Left lung (tissue), 10 donors: ENCODE results near the gene TMEM220. TPM values are rescaled to one million over a fixed set of nuclear protein-coding genes. Genes with fewer than 3 reads are reported as not detected.

Experiments used
- ATAC-seq: fragments of 200-7000 bp; cut with Tn5 transposase; one replicate; pipeline ENCODE4 v1.9.1; 2020; ENCODE audit warnings: moderate library complexity
- DNase-seq, 4 donors: peaks; one replicate each; pipeline ENCODE4 v3.0.0-alpha.2; 2013 to 2020
- H3K27ac ChIP-seq, 2 donors: fragments of 200-600 bp; sonication (generic) in 1 of 2; one replicate each; pipeline versions ENCODE4 v1.5.0 to v1.8.0; 2020 to 2021
- H3K27me3 ChIP-seq, 2 donors: fragments of 200-600 bp; sonication (generic) in 1 of 2; one replicate each; pipeline versions ENCODE4 v1.5.0 to v1.8.0; 2020 to 2021
- H3K36me3 ChIP-seq, 2 donors: fragments of 200-600 bp; sonication (generic) in 1 of 2; one replicate each; pipeline versions ENCODE4 v1.5.0 to v1.8.0; 2020 to 2021
- H3K4me1 ChIP-seq, 2 donors: fragments of 200-600 bp; one replicate each; pipeline ENCODE4 v1.8.0; 2021
- H3K4me3 ChIP-seq, 2 donors: fragments of 200-600 bp; sonication (generic) in 1 of 2; one replicate each; pipeline versions ENCODE4 v1.5.0 to v1.8.0; 2020 to 2021; ENCODE audit warnings: mild to moderate bottlenecking in 1 of 2
- H3K9me3 ChIP-seq, 2 donors: fragments of 200-600 bp; sonication (generic) in 1 of 2; one replicate each; pipeline versions ENCODE4 v1.5.0 to v1.8.0; 2020 to 2021
- CTCF ChIP-seq, 2 donors: fragments of 200-600 bp; sonication (generic) in 1 of 2; IDR thresholded peaks; one replicate each; pipeline versions ENCODE4 v1.5.0 to v1.8.0; 2021; ENCODE audit warnings: antibody characterized with exemption in 2 of 2
- intact Hi-C, 2 donors: fragments of 100-400 bp; cut with DNase I; formaldehyde crosslinking; loops; one replicate each; pipeline versions ENCODE4 v1.11.2 to v1.14.2; 2022
- polyA plus RNA-seq, 6 donors: library from polyadenylated mRNA; unstranded; fragments of 120-200 nt; gene quantifications; one replicate each; pipeline ENCODE4 v1.2.1, GENCODE V29; 2013; ENCODE audit not compliant: insufficient read length in 6 of 6
- total RNA-seq, 2 donors: library from RNA; stranded (reverse); fragmentation: NEBNext Ultra II Directional; extraction: Animal tissue kit (Norgen Biotek cat#: 25700); gene quantifications; one replicate each; pipeline ENCODE4 v1.2.1, GENCODE V29; 2021
- donor health status: DM: no; HTN: yes; CAD: no.
- donor health status: DM: no; HTN: no; CAD: no.

TMEM220 gene
- total and polyA plus RNA-seq, 8 donors = 6.9 to 18.3 (median 11.6) TPM

- Histone ChIP-seq H3K4me1 (no peaks in the 10 kb centered on the region), H3K27me3 (no peaks in the 10 kb centered on the region), H3K36me3 (no peaks in the 10 kb centered on the region), H3K9me3 (peaks cover 0 to 11% of the 10 kb centered on the region in 2 donors), H3K27ac (no peak overlapping the region), H3K4me3 (no peak overlapping the region)
- ATAC-seq = no peak
- intact Hi-C loops = no loop called here
- no peak for DNase-seq
- TF ChIP-seq CTCF (IDR thresholded peaks at IDR 0.05) = no peak
These were observed 41.3 kb upstream of the TMEM220 start for GRCh38 chr17:10771148-10771547.

- no peak overlapping the region for H3K27ac ChIP-seq
- DNase-seq = no peak
- no peaks in the 10 kb centered on the region for H3K27me3 ChIP-seq
- H3K4me1 ChIP-seq = no peaks in the 10 kb centered on the region
- H3K36me3 ChIP-seq = no peaks in the 10 kb centered on the region
- intact Hi-C loops = no loop called here
- no peak overlapping the region for H3K4me3 ChIP-seq
- H3K9me3 ChIP-seq = peaks cover 0 to 13% of the 10 kb centered on the region in 2 donors
- no peak for ATAC-seq
- TF ChIP-seq CTCF (IDR thresholded peaks at IDR 0.05) = no peak
These were observed 40.0 kb upstream of the TMEM220 start for GRCh38 chr17:10769840-10770239.

- no peaks in the 10 kb centered on the region for H3K36me3 ChIP-seq
- no peak overlapping the region for H3K4me3 ChIP-seq
- H3K9me3 ChIP-seq = peaks cover 0 to 13% of the 10 kb centered on the region in 2 donors
- H3K27ac ChIP-seq = no peak overlapping the region
- no peak for DNase-seq
- TF ChIP-seq CTCF (IDR thresholded peaks at IDR 0.05) = no peak
- ATAC-seq = peak; percentile 64
- intact Hi-C loops = no loop called here
- H3K4me1 ChIP-seq = no peaks in the 10 kb centered on the region
- no peaks in the 10 kb centered on the region for H3K27me3 ChIP-seq
These were observed 39.0 kb upstream of the TMEM220 start for GRCh38 chr17:10768750-10769251.

GRCh38 chr17:10767232-10767631 lies 37.4 kb upstream of the TMEM220 start:
- H3K4me1 ChIP-seq = no peaks in the 10 kb centered on the region
- DNase-seq = no peak
- H3K9me3 ChIP-seq = peaks cover 0 to 9% of the 10 kb centered on the region in 2 donors
- ATAC-seq = no peak
- no peaks in the 10 kb centered on the region for H3K27me3 ChIP-seq
- H3K36me3 ChIP-seq = no peaks in the 10 kb centered on the region
- H3K4me3 ChIP-seq = no peak overlapping the region
- H3K27ac ChIP-seq = no peak overlapping the region
- TF ChIP-seq CTCF (IDR thresholded peaks at IDR 0.05) = no peak
- intact Hi-C loops = no loop called here

- no peak for ATAC-seq
- Histone ChIP-seq H3K27me3 (no peaks in the 10 kb centered on the region), H3K27ac (no peak overlapping the region), H3K9me3 (peaks cover 0 to 6% of the 10 kb centered on the region in 2 donors), H3K4me3 (no peak overlapping the region), H3K4me1 (no peaks in the 10 kb centered on the region), H3K36me3 (no peaks in the 10 kb centered on the region)
- intact Hi-C loops = no loop called here
- no peak for TF ChIP-seq CTCF (IDR thresholded peaks at IDR 0.05)
- no peak for DNase-seq
These were observed 32.2 kb upstream of the TMEM220 start for GRCh38 chr17:10762037-10762436.
